KMS-11 (cell line): ENCODE measurements around the gene RREB1.

Source experiments
- H2AFZ ChIP-seq: fragments of 200-600 bp; sonication (generic); 2 replicates; pipeline ENCODE4 v1.6.1; 2016; ENCODE audit warnings: antibody characterized with exemption, mixed run types, low read depth
- H3K27ac ChIP-seq: fragments of 200-600 bp; sonication (generic); 2 replicates; pipeline ENCODE4 v1.6.1; 2016; ENCODE audit warnings: mild to moderate bottlenecking, mixed run types
- H3K27me3 ChIP-seq: fragments of 200-600 bp; sonication (generic); 2 replicates; pipeline ENCODE4 v1.6.1; 2017; ENCODE audit warnings: mild to moderate bottlenecking, low read depth, mixed run types, moderate library complexity; ENCODE audit not compliant: insufficient read depth
- H3K36me3 ChIP-seq: fragments of 200-600 bp; sonication (generic); 2 replicates; pipeline ENCODE4 v1.6.1; 2017; ENCODE audit warnings: mild to moderate bottlenecking, mixed run types; ENCODE audit not compliant: insufficient read depth
- H3K4me1 ChIP-seq: fragments of 200-600 bp; sonication (generic); 2 replicates; pipeline ENCODE4 v1.6.1; 2016; ENCODE audit warnings: mild to moderate bottlenecking, low read depth, mixed run types; ENCODE audit not compliant: poor library complexity, severe bottlenecking
- H3K4me2 ChIP-seq: fragments of 200-600 bp; sonication (generic); 2 replicates; pipeline ENCODE4 v1.7.0; 2016; ENCODE audit warnings: mild to moderate bottlenecking, mixed run types
- H3K4me3 ChIP-seq: fragments of 200-600 bp; sonication (generic); IDR thresholded peaks from 2 replicates; pipeline ENCODE4 v1.6.1; 2017; ENCODE audit warnings: low read depth, low read length, mixed read lengths; ENCODE audit not compliant: insufficient read depth
- H3K79me2 ChIP-seq: fragments of 200-600 bp; sonication (generic); 2 replicates; pipeline ENCODE4 v1.6.1; 2016; ENCODE audit warnings: low read depth, mixed run types; ENCODE audit not compliant: insufficient read depth
- H3K9ac ChIP-seq: fragments of 200-600 bp; sonication (generic); 2 replicates; pipeline ENCODE4 v1.6.1; 2016; ENCODE audit warnings: mild to moderate bottlenecking, mixed run types
- H4K20me1 ChIP-seq: fragments of 200-600 bp; sonication (generic); 2 replicates; pipeline ENCODE4 v1.6.1; 2016; ENCODE audit warnings: mild to moderate bottlenecking, mixed run types; ENCODE audit not compliant: insufficient read depth
- TF ChIP-seq, protein P1 (sequence below): fragments of 200-600 bp; sonication (generic); conservative IDR thresholded peaks from 2 replicates; pipeline ENCODE4 v1.6.1; 2017; ENCODE audit warnings: low read depth, mild to moderate bottlenecking, antibody characterized with exemption, low read length, moderate library complexity, mixed read lengths

RREB1 gene

DNA sequence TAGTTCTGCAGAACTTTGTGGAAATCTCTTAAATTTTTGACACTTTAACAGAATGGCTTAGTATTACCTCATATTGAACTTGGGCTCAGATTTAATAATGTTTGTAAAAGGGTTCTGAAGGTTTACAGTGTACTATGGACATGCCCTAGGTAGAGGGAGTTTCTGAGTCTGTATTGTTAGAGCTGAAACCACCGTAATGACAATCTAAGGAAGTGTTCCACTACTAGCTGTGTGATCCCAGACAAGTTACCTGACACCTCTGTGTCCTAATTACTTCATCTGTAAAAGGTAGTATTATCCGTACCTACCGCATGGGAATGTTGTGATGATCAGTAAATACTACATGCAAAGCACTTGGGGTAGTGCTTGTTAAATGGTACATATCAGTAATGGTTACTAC is 86.9 kb downstream of the RREB1 start:
- Histone ChIP-seq H3K9ac (no peak overlapping the region), H3K79me2 (no peaks in the 10 kb centered on the region), H3K4me2 (no peak overlapping the region), H3K27me3 (no peaks in the 10 kb centered on the region), H3K36me3 (no peaks in the 10 kb centered on the region), H3K4me3 (no peak overlapping the region), H3K4me1 (peaks cover 8% of the 10 kb centered on the region), H3K27ac (no peak overlapping the region), H4K20me1 (no peaks in the 10 kb centered on the region), H2AFZ (no peak overlapping the region)
- TF ChIP-seq, protein P1, sequence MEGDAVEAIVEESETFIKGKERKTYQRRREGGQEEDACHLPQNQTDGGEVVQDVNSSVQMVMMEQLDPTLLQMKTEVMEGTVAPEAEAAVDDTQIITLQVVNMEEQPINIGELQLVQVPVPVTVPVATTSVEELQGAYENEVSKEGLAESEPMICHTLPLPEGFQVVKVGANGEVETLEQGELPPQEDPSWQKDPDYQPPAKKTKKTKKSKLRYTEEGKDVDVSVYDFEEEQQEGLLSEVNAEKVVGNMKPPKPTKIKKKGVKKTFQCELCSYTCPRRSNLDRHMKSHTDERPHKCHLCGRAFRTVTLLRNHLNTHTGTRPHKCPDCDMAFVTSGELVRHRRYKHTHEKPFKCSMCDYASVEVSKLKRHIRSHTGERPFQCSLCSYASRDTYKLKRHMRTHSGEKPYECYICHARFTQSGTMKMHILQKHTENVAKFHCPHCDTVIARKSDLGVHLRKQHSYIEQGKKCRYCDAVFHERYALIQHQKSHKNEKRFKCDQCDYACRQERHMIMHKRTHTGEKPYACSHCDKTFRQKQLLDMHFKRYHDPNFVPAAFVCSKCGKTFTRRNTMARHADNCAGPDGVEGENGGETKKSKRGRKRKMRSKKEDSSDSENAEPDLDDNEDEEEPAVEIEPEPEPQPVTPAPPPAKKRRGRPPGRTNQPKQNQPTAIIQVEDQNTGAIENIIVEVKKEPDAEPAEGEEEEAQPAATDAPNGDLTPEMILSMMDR: no peak

- TF ChIP-seq, protein P1: no peak
- H3K27ac ChIP-seq: no peak overlapping the region
- H3K4me1 ChIP-seq: no peaks in the 10 kb centered on the region
- no peak overlapping the region for H3K4me2 ChIP-seq
- H4K20me1 ChIP-seq: no peaks in the 10 kb centered on the region
- no peaks in the 10 kb centered on the region for H3K79me2 ChIP-seq
- H3K4me3 ChIP-seq: no peak overlapping the region
- H3K36me3 ChIP-seq: no peaks in the 10 kb centered on the region
- no peak overlapping the region for H3K9ac ChIP-seq
- H2AFZ ChIP-seq: no peak overlapping the region
- no peaks in the 10 kb centered on the region for H3K27me3 ChIP-seq
These were observed 87.7 kb downstream of the RREB1 start for GRCh38 chr6:7195339-7196018.

GRCh38 chr6:7196019-7196402 is 88.2 kb downstream of the RREB1 start:
- no peak overlapping the region for H3K9ac ChIP-seq
- no peaks in the 10 kb centered on the region for H3K27me3 ChIP-seq
- H3K27ac ChIP-seq: no peak overlapping the region
- no peak overlapping the region for H3K4me3 ChIP-seq
- H3K4me2 ChIP-seq: no peak overlapping the region
- no peak overlapping the region for H2AFZ ChIP-seq
- no peaks in the 10 kb centered on the region for H3K79me2 ChIP-seq
- TF ChIP-seq, protein P1: no peak
- H4K20me1 ChIP-seq: no peaks in the 10 kb centered on the region
- no peaks in the 10 kb centered on the region for H3K4me1 ChIP-seq
- H3K36me3 ChIP-seq: no peaks in the 10 kb centered on the region

- Histone ChIP-seq H2AFZ (no peak overlapping the region), H3K79me2 (no peaks in the 10 kb centered on the region), H4K20me1 (no peaks in the 10 kb centered on the region), H3K9ac (no peak overlapping the region), H3K4me3 (no peak overlapping the region), H3K27me3 (no peaks in the 10 kb centered on the region), H3K4me1 (no peaks in the 10 kb centered on the region), H3K27ac (no peak overlapping the region), H3K4me2 (no peak overlapping the region), H3K36me3 (no peaks in the 10 kb centered on the region)
- TF ChIP-seq, protein P1: no peak
These were observed 89.0 kb downstream of the RREB1 start for GRCh38 chr6:7196685-7197283.
